Measurements from ENCODE around the gene MAF.

The MAF gene

GRCh38 chr16:79601931-79602627, 1.5 kb upstream of the MAF start:
- peak; percentile 73 for TF ChIP-seq CTCF (conservative IDR thresholded peaks at IDR 0.05; ENCODE audit: low read depth)
- ChIA-PET POLR2A (ENCODE audit: low non-redundant PET) (interaction anchor here (0.7 kb wide), 3 partner anchors 52 to 328 kb away, joined by 3 to 4 read pairs (median 3); no protein-coding TSS in a partner anchor), CTCF (interaction anchor here (0.6 to 1.3 kb wide), 51 partner anchors 9 to 1762 kb away, joined by 3 to 11 read pairs (median 5); no protein-coding TSS in a partner anchor)
- H3K27ac ChIP-seq: peak overlapping the region; percentile 97
- peak; percentile 45 for DNase-seq (ENCODE audit: low spot score)

- peak; percentile 41 for DNase-seq (ENCODE audit: low spot score)
- ChIA-PET CTCF (interaction anchor here (0.6 to 1.3 kb wide), 14 partner anchors 37 to 1319 kb away, joined by 3 to 11 read pairs (median 4); no protein-coding TSS in a partner anchor), POLR2A (ENCODE audit: low non-redundant PET) (interaction anchor here (0.7 kb wide), 1 partner anchor 52 kb away, joined by 4 read pairs; no protein-coding TSS in a partner anchor)
- peak overlapping the region; percentile 97 for H3K27ac ChIP-seq
- TF ChIP-seq CTCF (conservative IDR thresholded peaks at IDR 0.05; ENCODE audit: low read depth): no peak
Observed at GRCh38 chr16:79601092-79601930, 774 bp upstream of the MAF start.

- POLR2A ChIA-PET (ENCODE audit: low non-redundant PET): no interaction called here
- peak overlapping the region; percentile 97 for H3K27ac ChIP-seq
Observed at GRCh38 chr16:79599837-79600637, 500 bp downstream of the MAF start.

GRCh38 chr16:79599256-79599836, 1.2 kb downstream of the MAF start:
- ChIA-PET CTCF (interaction anchor here (0.6 kb wide), 1 partner anchor 528 kb away, joined by 3 read pairs; no protein-coding TSS in a partner anchor), POLR2A (ENCODE audit: low non-redundant PET) (no interaction called here)
- TF ChIP-seq CTCF (conservative IDR thresholded peaks at IDR 0.05; ENCODE audit: low read depth): no peak
- peak overlapping the region; percentile 97 for H3K27ac ChIP-seq
- no peak for DNase-seq (ENCODE audit: low spot score)

More at GRCh38 chr16:79599837-79600637, 500 bp downstream of the MAF start:
- DNase-seq (ENCODE audit: low spot score): peak; percentile 41
- no peak for TF ChIP-seq CTCF (conservative IDR thresholded peaks at IDR 0.05; ENCODE audit: low read depth)
- CTCF ChIA-PET: interaction anchor here (0.5 to 0.6 kb wide), 2 partner anchors 40 to 57 kb away, joined by 3 to 5 read pairs; no protein-coding TSS in a partner anchor

- POLR2A ChIA-PET (ENCODE audit: low non-redundant PET): no interaction called here
Observed at GRCh38 chr16:79598348-79599181, 2.0 kb downstream of the MAF start.

More at GRCh38 chr16:79598348-79599181, 2.0 kb downstream of the MAF start:
- TF ChIP-seq CTCF (conservative IDR thresholded peaks at IDR 0.05; ENCODE audit: low read depth): 0 out of 2 replicates have a peak, but pooled peaks have one; percentile 19
- DNase-seq (ENCODE audit: low spot score): no peak
- H3K27ac ChIP-seq: peak overlapping the region; percentile 97
- CTCF ChIA-PET: interaction anchor here (0.5 to 0.6 kb wide), 5 partner anchors 229 to 1647 kb away, joined by 3 to 5 read pairs (median 3); no protein-coding TSS in a partner anchor
